ENCODE data around the gene RPL27. TPM values are rescaled to one million over a fixed set of nuclear protein-coding genes. Genes with fewer than 3 reads are reported as not detected.

The RPL27 gene
- total RNA-seq, 3 donors from 2014 or later = 1,150 to 3,519 (median 1,958) TPM

- peak overlapping the region; percentile 56 to 72 for H3K27ac ChIP-seq
- H3K9me3 ChIP-seq = no peaks in the 10 kb centered on the region
- no peaks in the 10 kb centered on the region for H3K4me1 ChIP-seq
- peak overlapping the region in 1 of 3 donors; percentile 37 for H3K4me3 ChIP-seq
- H3K36me3 ChIP-seq = peaks cover 5% of the 10 kb centered on the region
- TF ChIP-seq POLR2AphosphoS5 (IDR thresholded peaks at IDR 0.05) = no peak
- DNase-seq (ENCODE audit: low spot score in 2 of 2) = no peak
- intact Hi-C loops (cut with DNase I; ENCODE audit: low total_unique reads) = loop anchor here (10.0 kb wide), 1 partner anchor 334 kb away; no protein-coding TSS in a partner anchor
- no peaks in the 10 kb centered on the region for H3K27me3 ChIP-seq
Observed at GRCh38 chr17:43010667-43011308, 12.6 kb downstream of the RPL27 start.

- Histone ChIP-seq H3K4me1 (no peaks in the 10 kb centered on the region), H3K27me3 (no peaks in the 10 kb centered on the region), H3K27ac (peak overlapping the region; percentile 56 to 86), H3K4me3 (no peak overlapping the region), H3K9me3 (no peaks in the 10 kb centered on the region), H3K36me3 (peaks cover 5% of the 10 kb centered on the region)
- intact Hi-C loops (cut with DNase I; ENCODE audit: low total_unique reads) = loop anchor here (10.0 kb wide), 1 partner anchor 333 kb away; no protein-coding TSS in a partner anchor
- no peak for TF ChIP-seq CTCF (IDR thresholded peaks at IDR 0.05)
- no peak for TF ChIP-seq POLR2A (IDR thresholded peaks at IDR 0.05)
- TF ChIP-seq POLR2AphosphoS5 (IDR thresholded peaks at IDR 0.05) = no peak
- DNase-seq (ENCODE audit: low spot score in 2 of 2) = no peak
Observed at GRCh38 chr17:43011728-43012472, 13.7 kb downstream of the RPL27 start.

GRCh38 chr17:43013296-43013695 is 15.1 kb downstream of the RPL27 start:
- TF ChIP-seq POLR2AphosphoS5 (IDR thresholded peaks at IDR 0.05) (no peak), POLR2A (IDR thresholded peaks at IDR 0.05) (no peak), CTCF (IDR thresholded peaks at IDR 0.05) (no peak)
- Histone ChIP-seq H3K9me3 (no peaks in the 10 kb centered on the region), H3K27ac (peak overlapping the region in 1 of 2 donors; percentile 86), H3K4me3 (no peak overlapping the region), H3K36me3 (peaks cover 5% of the 10 kb centered on the region), H3K4me1 (no peaks in the 10 kb centered on the region), H3K27me3 (no peaks in the 10 kb centered on the region)
- intact Hi-C loops (cut with DNase I; ENCODE audit: low total_unique reads) = loop anchor here (10.0 kb wide), 1 partner anchor 332 kb away; no protein-coding TSS in a partner anchor
- no peak for DNase-seq (ENCODE audit: low spot score in 2 of 2)

GRCh38 chr17:43014020-43014648 is 15.9 kb downstream of the RPL27 start:
- no peaks in the 10 kb centered on the region for H3K27me3 ChIP-seq
- no peaks in the 10 kb centered on the region for H3K9me3 ChIP-seq
- peaks cover 5% of the 10 kb centered on the region for H3K36me3 ChIP-seq
- DNase-seq (ENCODE audit: low spot score in 2 of 2) = no peak
- TF ChIP-seq CTCF (IDR thresholded peaks at IDR 0.05) = no peak
- no peak for TF ChIP-seq POLR2AphosphoS5 (IDR thresholded peaks at IDR 0.05)
- TF ChIP-seq POLR2A (IDR thresholded peaks at IDR 0.05) = no peak
- intact Hi-C loops (cut with DNase I; ENCODE audit: low total_unique reads) = loop anchor here (10.0 kb wide), 1 partner anchor 331 kb away; no protein-coding TSS in a partner anchor
- H3K4me1 ChIP-seq = no peaks in the 10 kb centered on the region
- H3K4me3 ChIP-seq = no peak overlapping the region
- peak overlapping the region; percentile 12 to 86 for H3K27ac ChIP-seq

- TF ChIP-seq CTCF (IDR thresholded peaks at IDR 0.05) (no peak), POLR2A (IDR thresholded peaks at IDR 0.05) (no peak), POLR2AphosphoS5 (IDR thresholded peaks at IDR 0.05) (no peak)
- H3K4me1 ChIP-seq = no peaks in the 10 kb centered on the region
- intact Hi-C loops (cut with DNase I; ENCODE audit: low total_unique reads) = loop anchor here (10.0 kb wide), 1 partner anchor 330 kb away; no protein-coding TSS in a partner anchor
- H3K27me3 ChIP-seq = no peaks in the 10 kb centered on the region
- no peak for DNase-seq (ENCODE audit: low spot score in 2 of 2)
- no peak overlapping the region for H3K4me3 ChIP-seq
- peaks cover 5% of the 10 kb centered on the region for H3K36me3 ChIP-seq
- peak overlapping the region; percentile 12 to 86 for H3K27ac ChIP-seq
- H3K9me3 ChIP-seq = no peaks in the 10 kb centered on the region
Observed at GRCh38 chr17:43014649-43015542, 16.7 kb downstream of the RPL27 start.

Data from breast epithelium (tissue), 4 donors.